PFSK-1 (cell line): ENCODE results near the gene OR51F2.

Source experiments
- POLR2AphosphoS5 ChIP-seq: IDR thresholded peaks from 2 replicates; pipeline ENCODE4 v1.6.1; 2012; ENCODE audit warnings: low read depth, mild to moderate bottlenecking, control low read depth, low read length, moderate library complexity
- REST ChIP-seq, 2 experiments: IDR thresholded peaks; 2 replicates each; pipeline versions ENCODE4 v1.6.1 to v1.8.0; 2011 to 2012; ENCODE audit warnings: low read depth in 2 of 2, low read length in 2 of 2, control low read depth in 1 of 2, inconsistent platforms in 1 of 2, mild to moderate bottlenecking in 1 of 2, moderate library complexity in 1 of 2; ENCODE audit not compliant: insufficient read depth in 1 of 2
- TAF1 ChIP-seq: IDR thresholded peaks from 2 replicates; pipeline ENCODE4 v1.6.1; 2012; ENCODE audit warnings: low read length, control low read depth, borderline replicate concordance; ENCODE audit not compliant: insufficient read depth

- TF ChIP-seq TAF1 (no peak), REST (IDR thresholded peaks at IDR 0.05; ENCODE audit: insufficient read depth in 1 of 2, low read depth in 2 of 2, low read length in 2 of 2) (no peak), POLR2AphosphoS5 (no peak)
Observed at GRCh38 chr11:4826425-4826824, 5.3 kb downstream of the OR51F2 start.
